Measurements from ENCODE around the gene AP1S3.

The AP1S3 gene

GRCh38 chr2:223870840-223871611, 33.6 kb upstream of the AP1S3 start:
- H3K9me2 ChIP-seq (replicated peaks; ENCODE audit: low read depth, low read length), result no peaks in the 10 kb centered on the region

GRCh38 chr2:223868005-223868404, 30.6 kb upstream of the AP1S3 start:
- Histone ChIP-seq H3K4me1 (ENCODE audit: insufficient read depth, low read length, poor library complexity, severe bottlenecking) (peaks cover 10% of the 10 kb centered on the region), H3K79me2 (ENCODE audit: insufficient read depth, low read length) (no peaks in the 10 kb centered on the region), H3K9me2 (replicated peaks; ENCODE audit: low read depth, low read length) (no peaks in the 10 kb centered on the region), H4K20me1 (ENCODE audit: insufficient read depth, low read length, poor library complexity, severe bottlenecking) (no peaks in the 10 kb centered on the region), H3K27me3 (ENCODE audit: insufficient read depth, low read length, poor library complexity, severe bottlenecking) (no peaks in the 10 kb centered on the region), H2AFZ (ENCODE audit: low read length) (no peak overlapping the region), H3K4me3 (ENCODE audit: low read length, poor library complexity, severe bottlenecking) (no peak overlapping the region), H3K9ac (ENCODE audit: low read depth, low read length, poor library complexity, severe bottlenecking) (no peak overlapping the region), H3K9me3 (ENCODE audit: insufficient read depth, low read depth, low read length) (no peaks in the 10 kb centered on the region), H3K4me2 (ENCODE audit: low read depth, low read length, poor library complexity, severe bottlenecking) (no peak overlapping the region), H3K36me3 (ENCODE audit: insufficient read depth, low read length) (no peaks in the 10 kb centered on the region), H3F3A (ENCODE audit: low read depth) (no peaks in the 10 kb centered on the region)
- TF ChIP-seq CTCF (conservative IDR thresholded peaks at IDR 0.05; ENCODE audit: low read length), result no peak
- TF ChIP-seq EZH2phosphoT487 (IDR thresholded peaks at IDR 0.05; ENCODE audit: borderline replicate concordance), result no peak

More at GRCh38 chr2:223870840-223871611, 33.6 kb upstream of the AP1S3 start:
- Histone ChIP-seq H3K9ac (ENCODE audit: low read depth, low read length, poor library complexity, severe bottlenecking) (no peak overlapping the region), H3K9me3 (ENCODE audit: insufficient read depth, low read depth, low read length) (no peaks in the 10 kb centered on the region), H3F3A (ENCODE audit: low read depth) (no peaks in the 10 kb centered on the region), H4K20me1 (ENCODE audit: insufficient read depth, low read length, poor library complexity, severe bottlenecking) (no peaks in the 10 kb centered on the region), H3K27me3 (ENCODE audit: insufficient read depth, low read length, poor library complexity, severe bottlenecking) (no peaks in the 10 kb centered on the region), H2AFZ (ENCODE audit: low read length) (no peak overlapping the region), H3K36me3 (ENCODE audit: insufficient read depth, low read length) (peaks cover 5% of the 10 kb centered on the region; the same call in 1 of the 2 replicates), H3K4me2 (ENCODE audit: low read depth, low read length, poor library complexity, severe bottlenecking) (no peak overlapping the region), H3K4me3 (ENCODE audit: low read length, poor library complexity, severe bottlenecking) (no peak overlapping the region), H3K4me1 (ENCODE audit: insufficient read depth, low read length, poor library complexity, severe bottlenecking) (peaks cover under 1% of the 10 kb centered on the region), H3K79me2 (ENCODE audit: insufficient read depth, low read length) (no peaks in the 10 kb centered on the region)
- no peak for TF ChIP-seq CTCF (conservative IDR thresholded peaks at IDR 0.05; ENCODE audit: low read length)
- no peak for TF ChIP-seq EZH2phosphoT487 (IDR thresholded peaks at IDR 0.05; ENCODE audit: borderline replicate concordance)

- no peaks in the 10 kb centered on the region for H4K20me1 ChIP-seq (ENCODE audit: insufficient read depth, low read length, poor library complexity, severe bottlenecking)
- H3K9me2 ChIP-seq (replicated peaks; ENCODE audit: low read depth, low read length), result no peaks in the 10 kb centered on the region
- peaks cover 10% of the 10 kb centered on the region for H3K4me1 ChIP-seq (ENCODE audit: insufficient read depth, low read length, poor library complexity, severe bottlenecking)
- H3K4me2 ChIP-seq (ENCODE audit: low read depth, low read length, poor library complexity, severe bottlenecking), result peak overlapping the region; percentile 29
- H3K9me3 ChIP-seq (ENCODE audit: insufficient read depth, low read depth, low read length), result no peaks in the 10 kb centered on the region
- H3F3A ChIP-seq (ENCODE audit: low read depth), result no peaks in the 10 kb centered on the region
- no peaks in the 10 kb centered on the region for H3K36me3 ChIP-seq (ENCODE audit: insufficient read depth, low read length)
- H2AFZ ChIP-seq (ENCODE audit: low read length), result peak overlapping the region; percentile 66
- H3K27me3 ChIP-seq (ENCODE audit: insufficient read depth, low read length, poor library complexity, severe bottlenecking), result no peaks in the 10 kb centered on the region
- no peak overlapping the region for H3K9ac ChIP-seq (ENCODE audit: low read depth, low read length, poor library complexity, severe bottlenecking)
- TF ChIP-seq EZH2phosphoT487 (IDR thresholded peaks at IDR 0.05; ENCODE audit: borderline replicate concordance), result no peak
- TF ChIP-seq CTCF (conservative IDR thresholded peaks at IDR 0.05; ENCODE audit: low read length), result no peak
- H3K4me3 ChIP-seq (ENCODE audit: low read length, poor library complexity, severe bottlenecking), result no peak overlapping the region
- H3K79me2 ChIP-seq (ENCODE audit: insufficient read depth, low read length), result no peaks in the 10 kb centered on the region
Observed at GRCh38 chr2:223865907-223866508, 28.6 kb upstream of the AP1S3 start.

All from Loucy (cell line).